ENCODE data around the gene TMIGD2. TPM values are rescaled to one million over a fixed set of nuclear protein-coding genes. Genes with fewer than 3 reads are reported as not detected.
A peak's percentile ranks its signal among the peaks of the same experiment; 100 is the strongest.
"Not testable (repeated sequence)": the region's sequence is repeated elsewhere in the genome, so short reads cannot be mapped to it uniquely, and the experiment has no call there.

The TMIGD2 gene
- under 1 TPM in 2 of 3 donors, not detected in 1; 0.14 to 0.28 TPM for polyA plus RNA-seq (ENCODE audit: insufficient read length in 3 of 3)

GRCh38 chr19:4302243-4302640 is at the start of gene TMIGD2:
TMIGD2 (minus strand) TSS chr19:4302389; CDS start chr19:4302385, 4 bp downstream.
- no peak for DNase-seq (ENCODE audit: low read depth in 3 of 3, low spot score in 2 of 3)

- DNase-seq (ENCODE audit: low read depth in 3 of 3, low spot score in 2 of 3) = no peak
Measured at GRCh38 chr19:4350726-4351125, 48.5 kb upstream of the TMIGD2 start.

- DNase-seq (ENCODE audit: low read depth in 3 of 3, low spot score in 2 of 3) = no peak
Measured at GRCh38 chr19:4350111-4350510, 47.9 kb upstream of the TMIGD2 start.

GRCh38 chr19:4349225-4349624 is 47.0 kb upstream of the TMIGD2 start:
- DNase-seq (ENCODE audit: low read depth in 3 of 3, low spot score in 2 of 3) = not testable (repeated sequence)

- DNase-seq (ENCODE audit: low read depth in 3 of 3, low spot score in 2 of 3) = no peak
Measured at GRCh38 chr19:4347521-4347920, 45.3 kb upstream of the TMIGD2 start.

GRCh38 chr19:4346020-4346383 is 43.8 kb upstream of the TMIGD2 start:
- no peak for DNase-seq (ENCODE audit: low read depth in 3 of 3, low spot score in 2 of 3)

- no peak for DNase-seq (ENCODE audit: low read depth in 3 of 3, low spot score in 2 of 3)
Measured at GRCh38 chr19:4345342-4346019, 43.3 kb upstream of the TMIGD2 start.

- DNase-seq (ENCODE audit: low read depth in 3 of 3, low spot score in 2 of 3) = peak in 2 of 3 donors; percentile 76 to 84
Measured at GRCh38 chr19:4343370-4344307, 41.5 kb upstream of the TMIGD2 start, which contains the start of gene MPND. MPND (plus strand) TSS chr19:4343562; CDS start chr19:4343594, 32 bp downstream.

GRCh38 chr19:4342615-4343369 is 40.6 kb upstream of the TMIGD2 start:
- DNase-seq (ENCODE audit: low read depth in 3 of 3, low spot score in 2 of 3) = peak; percentile 99 to 100 (median 100)

- DNase-seq (ENCODE audit: low read depth in 3 of 3, low spot score in 2 of 3) = no peak
Measured at GRCh38 chr19:4342314-4342614, 40.1 kb upstream of the TMIGD2 start.

- DNase-seq (ENCODE audit: low read depth in 3 of 3, low spot score in 2 of 3) = no peak
Measured at GRCh38 chr19:4338441-4339355, 36.5 kb upstream of the TMIGD2 start, which contains the start of gene STAP2. STAP2 (minus strand) TSS chr19:4338827; CDS start chr19:4338753, 74 bp downstream.

- DNase-seq (ENCODE audit: low read depth in 3 of 3, low spot score in 2 of 3) = no peak
Measured at GRCh38 chr19:4337906-4338440, 35.8 kb upstream of the TMIGD2 start.

GRCh38 chr19:4334929-4335570 is 32.9 kb upstream of the TMIGD2 start:
- DNase-seq (ENCODE audit: low read depth in 3 of 3, low spot score in 2 of 3) = no peak

- no peak for DNase-seq (ENCODE audit: low read depth in 3 of 3, low spot score in 2 of 3)
Measured at GRCh38 chr19:4329858-4330257, 27.7 kb upstream of the TMIGD2 start.

GRCh38 chr19:4328991-4329681 is 26.9 kb upstream of the TMIGD2 start:
- DNase-seq (ENCODE audit: low read depth in 3 of 3, low spot score in 2 of 3) = not testable (repeated sequence)

GRCh38 chr19:4328243-4328990 is 26.2 kb upstream of the TMIGD2 start:
- DNase-seq (ENCODE audit: low read depth in 3 of 3, low spot score in 2 of 3) = peak; percentile 84 to 92 (median 86)

- no peak for DNase-seq (ENCODE audit: low read depth in 3 of 3, low spot score in 2 of 3)
Measured at GRCh38 chr19:4327877-4328242, 25.7 kb upstream of the TMIGD2 start.

Measured in right renal cortex interstitium (tissue), 3 donors.